HepG2 (cell line): ENCODE data around the gene ATAD2B. TPM values are rescaled to one million over a fixed set of nuclear protein-coding genes. Genes with fewer than 3 reads are reported as not detected.
A peak's percentile ranks its signal among the peaks of the same experiment; 100 is the strongest.

ENCODE experiments used
- CEBPZ ChIP-seq: IDR thresholded peaks from 2 replicates; pipeline ENCODE4 v1.6.1; 2012; ENCODE audit warnings: low read length, improper control_type of control experiment
- EHMT2 ChIP-seq: fragments of 200-600 bp; sonication (generic); IDR thresholded peaks from 2 replicates; pipeline ENCODE4 v1.7.0; 2017; ENCODE audit warnings: antibody characterized with exemption, low read depth, low read length, borderline replicate concordance
- IRX3 ChIP-seq: sonication (generic); formaldehyde crosslinking; IDR thresholded peaks from 2 replicates; pipeline ENCODE4 v1.8.1; 2023; ENCODE audit warnings: mild to moderate bottlenecking, low read depth, missing genetic modification reagents, borderline replicate concordance
- MTA1 ChIP-seq: sonication (generic); formaldehyde crosslinking; IDR thresholded peaks from 2 replicates; pipeline ENCODE4 v1.4.0; 2020; ENCODE audit warnings: missing genetic modification reagents, mild to moderate bottlenecking, borderline replicate concordance
- MYC ChIP-seq: sonication (generic); formaldehyde crosslinking; IDR thresholded peaks from 2 replicates; pipeline ENCODE4 v1.9.0; 2021; ENCODE audit warnings: missing genetic modification reagents, borderline replicate concordance
- PCBP2 ChIP-seq: fragments of 200-400 bp; formaldehyde crosslinking; optimal IDR thresholded peaks from 2 replicates; pipeline ENCODE3; 2018; ENCODE audit warnings: low read length, low read depth; ENCODE audit not compliant: poor library complexity, severe bottlenecking
- SATB2 ChIP-seq: sonication (generic); formaldehyde crosslinking; IDR thresholded peaks from 2 replicates; pipeline ENCODE4 v1.5.0; 2020; ENCODE audit warnings: missing genetic modification reagents
- ZNF33B ChIP-seq: sonication (generic); formaldehyde crosslinking; IDR thresholded peaks from 2 replicates; pipeline ENCODE4 v1.5.1; 2020; ENCODE audit warnings: mild to moderate bottlenecking, missing genetic modification reagents
- ZNF530 ChIP-seq: sonication (generic); formaldehyde crosslinking; IDR thresholded peaks from 2 replicates; pipeline ENCODE4 v1.5.0; 2020; ENCODE audit warnings: low read depth, mild to moderate bottlenecking, missing genetic modification reagents
- ZNF570 ChIP-seq: sonication (generic); formaldehyde crosslinking; IDR thresholded peaks from 2 replicates; pipeline ENCODE4 v1.4.0; 2020; ENCODE audit warnings: mild to moderate bottlenecking, missing genetic modification reagents, borderline replicate concordance
- ZNF598 ChIP-seq: sonication (generic); formaldehyde crosslinking; IDR thresholded peaks from 2 replicates; pipeline ENCODE4 v1.5.1; 2020; ENCODE audit warnings: mild to moderate bottlenecking, missing genetic modification reagents, borderline replicate concordance
- polyA plus RNA-seq, 8 experiments: library from polyadenylated mRNA; depleted of rRNA in 3 of 8; stranded (reverse) in 7 of 8; unstranded in 1 of 8; fragments of >200 nt; fragmentation: Illumina TruSeq in 4 of 8; extraction: Trizol in 4 of 8; gene quantifications; 2 replicates each; pipeline versions ENCODE4 v1.2.1 to v1.2.3, GENCODE V29; 2011 to 2016; ENCODE audit warnings: low read depth in 4 of 8, missing spikeins in 1 of 8, mixed read lengths in 1 of 8; ENCODE audit not compliant: insufficient read depth in 1 of 8
- total RNA-seq, 5 experiments: library from RNA; depleted of rRNA; stranded (reverse); fragments of >200 nt; fragmentation: Illumina TruSeq; extraction: Trizol; gene quantifications; 2 replicates each; pipeline ENCODE4 v1.2.3, GENCODE V29; 2016; ENCODE audit warnings: low read depth in 1 of 5
- TF ChIP-seq, protein P1 (sequence below), 2 experiments: fragments of 450-650 bp in 1 of 2; sonication (generic) in 1 of 2; formaldehyde crosslinking in 1 of 2; IDR thresholded peaks; 2 replicates each; pipeline versions ENCODE4 v1.6.1 to v1.8.0; 2016 to 2022; ENCODE audit warnings: antibody characterized with exemption in 1 of 2, mild to moderate bottlenecking in 1 of 2, missing genetic modification reagents in 1 of 2
- TF ChIP-seq, protein P2 (sequence below): IDR thresholded peaks from 2 replicates; pipeline ENCODE4 v1.6.1; 2016; ENCODE audit warnings: low read depth

Gene ATAD2B
- total and polyA plus RNA-seq, 2 of the 13 experiments (the other 11 are each of a cell fraction or from before 2014, with no cell fraction given): 5.3 to 22.2 TPM

GRCh38 chr2:23926750-23927571 is at the start of gene ATAD2B (continued):
- TF ChIP-seq, protein P1, sequence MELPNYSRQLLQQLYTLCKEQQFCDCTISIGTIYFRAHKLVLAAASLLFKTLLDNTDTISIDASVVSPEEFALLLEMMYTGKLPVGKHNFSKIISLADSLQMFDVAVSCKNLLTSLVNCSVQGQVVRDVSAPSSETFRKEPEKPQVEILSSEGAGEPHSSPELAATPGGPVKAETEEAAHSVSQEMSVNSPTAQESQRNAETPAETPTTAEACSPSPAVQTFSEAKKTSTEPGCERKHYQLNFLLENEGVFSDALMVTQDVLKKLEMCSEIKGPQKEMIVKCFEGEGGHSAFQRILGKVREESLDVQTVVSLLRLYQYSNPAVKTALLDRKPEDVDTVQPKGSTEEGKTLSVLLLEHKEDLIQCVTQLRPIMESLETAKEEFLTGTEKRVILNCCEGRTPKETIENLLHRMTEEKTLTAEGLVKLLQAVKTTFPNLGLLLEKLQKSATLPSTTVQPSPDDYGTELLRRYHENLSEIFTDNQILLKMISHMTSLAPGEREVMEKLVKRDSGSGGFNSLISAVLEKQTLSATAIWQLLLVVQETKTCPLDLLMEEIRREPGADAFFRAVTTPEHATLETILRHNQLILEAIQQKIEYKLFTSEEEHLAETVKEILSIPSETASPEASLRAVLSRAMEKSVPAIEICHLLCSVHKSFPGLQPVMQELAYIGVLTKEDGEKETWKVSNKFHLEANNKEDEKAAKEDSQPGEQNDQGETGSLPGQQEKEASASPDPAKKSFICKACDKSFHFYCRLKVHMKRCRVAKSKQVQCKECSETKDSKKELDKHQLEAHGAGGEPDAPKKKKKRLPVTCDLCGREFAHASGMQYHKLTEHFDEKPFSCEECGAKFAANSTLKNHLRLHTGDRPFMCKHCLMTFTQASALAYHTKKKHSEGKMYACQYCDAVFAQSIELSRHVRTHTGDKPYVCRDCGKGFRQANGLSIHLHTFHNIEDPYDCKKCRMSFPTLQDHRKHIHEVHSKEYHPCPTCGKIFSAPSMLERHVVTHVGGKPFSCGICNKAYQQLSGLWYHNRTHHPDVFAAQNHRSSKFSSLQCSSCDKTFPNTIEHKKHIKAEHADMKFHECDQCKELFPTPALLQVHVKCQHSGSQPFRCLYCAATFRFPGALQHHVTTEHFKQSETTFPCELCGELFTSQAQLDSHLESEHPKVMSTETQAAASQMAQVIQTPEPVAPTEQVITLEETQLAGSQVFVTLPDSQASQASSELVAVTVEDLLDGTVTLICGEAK (IDR thresholded peaks at IDR 0.05): no peak
- TF ChIP-seq, protein P1 (CRISPR knock-in tag; IDR thresholded peaks at IDR 0.05): peak; percentile 21; the same call in 1 of the 2 replicates
- TF ChIP-seq EHMT2 (no peak), IRX3 (CRISPR knock-in tag) (no peak; the same call in 1 of the 2 replicates), ZNF598 (no peak), CEBPZ (no peak), SATB2 (CRISPR knock-in tag) (0 out of 2 replicates have a peak, but pooled peaks have one; percentile 66), ZNF33B (CRISPR knock-in tag) (0 out of 2 replicates have a peak, but pooled peaks have one; percentile 79), MYC (CRISPR knock-in tag) (peak; percentile 78), MTA1 (CRISPR knock-in tag) (no peak), PCBP2 (no peak), ZNF570 (CRISPR knock-in tag) (0 out of 2 replicates have a peak, but pooled peaks have one; percentile 78), ZNF530 (CRISPR knock-in tag) (no peak)
- TF ChIP-seq, protein P2, sequence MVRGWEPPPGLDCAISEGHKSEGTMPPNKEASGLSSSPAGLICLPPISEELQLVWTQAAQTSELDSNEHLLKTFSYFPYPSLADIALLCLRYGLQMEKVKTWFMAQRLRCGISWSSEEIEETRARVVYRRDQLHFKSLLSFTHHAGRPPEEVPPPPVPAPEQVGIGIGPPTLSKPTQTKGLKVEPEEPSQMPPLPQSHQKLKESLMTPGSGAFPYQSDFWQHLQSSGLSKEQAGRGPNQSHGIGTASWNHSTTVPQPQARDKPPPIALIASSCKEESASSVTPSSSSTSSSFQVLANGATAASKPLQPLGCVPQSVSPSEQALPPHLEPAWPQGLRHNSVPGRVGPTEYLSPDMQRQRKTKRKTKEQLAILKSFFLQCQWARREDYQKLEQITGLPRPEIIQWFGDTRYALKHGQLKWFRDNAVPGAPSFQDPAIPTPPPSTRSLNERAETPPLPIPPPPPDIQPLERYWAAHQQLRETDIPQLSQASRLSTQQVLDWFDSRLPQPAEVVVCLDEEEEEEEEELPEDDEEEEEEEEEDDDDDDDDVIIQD (CRISPR knock-in tag): peak; percentile 75
